ENCODE data around the gene SPINK2. TPM values are rescaled to one million over a fixed set of nuclear protein-coding genes. Genes with fewer than 3 reads are reported as not detected.

SPINK2 gene
- total RNA-seq, 1 donor from 2014 or later: not detected

- H3K9me3 ChIP-seq (ENCODE audit: insufficient read depth, low read depth, low read length): no peaks in the 10 kb centered on the region
- no peak overlapping the region for H3K27ac Mint-ChIP-seq (ENCODE audit: unreplicated experiment)
- H3K4me3 Mint-ChIP-seq (ENCODE audit: unreplicated experiment): no peak overlapping the region
- no peak overlapping the region for H3K4me2 ChIP-seq (ENCODE audit: low read length)
- no peaks in the 10 kb centered on the region for H3K36me3 Mint-ChIP-seq (ENCODE audit: low read depth, unreplicated experiment)
- no peak overlapping the region for H3K4me3 ChIP-seq (ENCODE audit: insufficient read depth, low read depth, low read length)
- H3K79me2 ChIP-seq (ENCODE audit: insufficient read depth, low read length): no peaks in the 10 kb centered on the region
- peaks cover 17% of the 10 kb centered on the region for H3K27me3 Mint-ChIP-seq (ENCODE audit: low read depth, unreplicated experiment)
- no peak overlapping the region for H3K9ac ChIP-seq (ENCODE audit: low read length)
- no peak overlapping the region for H2AFZ ChIP-seq (ENCODE audit: low read depth, low read length)
- no peaks in the 10 kb centered on the region for H3K36me3 ChIP-seq (ENCODE audit: insufficient read depth, low read length)
- H3K4me1 ChIP-seq (ENCODE audit: insufficient read depth, low read length): peaks cover 3% of the 10 kb centered on the region
- H3K4me1 Mint-ChIP-seq (ENCODE audit: low read depth, unreplicated experiment): peaks cover 8% of the 10 kb centered on the region
- no peak for DNase-seq (ENCODE audit: low read depth)
- no peaks in the 10 kb centered on the region for H4K20me1 ChIP-seq (ENCODE audit: insufficient read depth, low read length)
- no peaks in the 10 kb centered on the region for H3K27me3 ChIP-seq (ENCODE audit: insufficient read depth, low read length)
- no peak for FAIRE-seq
- H3K27ac ChIP-seq (ENCODE audit: low read depth, low read length): no peak overlapping the region
- H3K9me3 Mint-ChIP-seq (ENCODE audit: unreplicated experiment): no peaks in the 10 kb centered on the region
- TF ChIP-seq EZH2 (IDR thresholded peaks at IDR 0.05; ENCODE audit: insufficient read depth, low read length) (no peak), CTCF (IDR thresholded peaks at IDR 0.05; ENCODE audit: insufficient read depth, low read depth, low read length) (no peak)
Observed at GRCh38 chr4:56806666-56807065, 14.8 kb downstream of the SPINK2 start.

- no peak for TF ChIP-seq EZH2 (IDR thresholded peaks at IDR 0.05; ENCODE audit: insufficient read depth, low read length)
- Histone ChIP-seq H3K79me2 (ENCODE audit: insufficient read depth, low read length) (no peaks in the 10 kb centered on the region), H3K9me3 (ENCODE audit: insufficient read depth, low read depth, low read length) (no peaks in the 10 kb centered on the region), H3K27me3 (ENCODE audit: insufficient read depth, low read length) (no peaks in the 10 kb centered on the region), H2AFZ (ENCODE audit: low read depth, low read length) (no peak overlapping the region), H3K9ac (ENCODE audit: low read length) (no peak overlapping the region), H4K20me1 (ENCODE audit: insufficient read depth, low read length) (no peaks in the 10 kb centered on the region), H3K4me1 (ENCODE audit: insufficient read depth, low read length) (peaks cover 7% of the 10 kb centered on the region), H3K27ac (ENCODE audit: low read depth, low read length) (no peak overlapping the region), H3K36me3 (ENCODE audit: insufficient read depth, low read length) (no peaks in the 10 kb centered on the region), H3K4me3 (ENCODE audit: insufficient read depth, low read depth, low read length) (no peak overlapping the region), H3K4me2 (ENCODE audit: low read length) (peak overlapping the region; percentile 10)
- peak; percentile 87 for FAIRE-seq
- Mint-ChIP-seq H3K4me1 (ENCODE audit: low read depth, unreplicated experiment) (peaks cover 8% of the 10 kb centered on the region), H3K9me3 (ENCODE audit: unreplicated experiment) (no peaks in the 10 kb centered on the region), H3K36me3 (ENCODE audit: low read depth, unreplicated experiment) (no peaks in the 10 kb centered on the region), H3K27ac (ENCODE audit: unreplicated experiment) (no peak overlapping the region), H3K27me3 (ENCODE audit: low read depth, unreplicated experiment) (peaks cover 9% of the 10 kb centered on the region), H3K4me3 (ENCODE audit: unreplicated experiment) (no peak overlapping the region)
- peak; percentile 90 for DNase-seq (ENCODE audit: low read depth)
Observed at GRCh38 chr4:56804551-56804950, 16.9 kb downstream of the SPINK2 start.

- Histone ChIP-seq H3K79me2 (ENCODE audit: insufficient read depth, low read length) (no peaks in the 10 kb centered on the region), H3K4me2 (ENCODE audit: low read length) (no peak overlapping the region), H3K4me3 (ENCODE audit: insufficient read depth, low read depth, low read length) (no peak overlapping the region), H3K9ac (ENCODE audit: low read length) (no peak overlapping the region), H3K27me3 (ENCODE audit: insufficient read depth, low read length) (no peaks in the 10 kb centered on the region), H3K36me3 (ENCODE audit: insufficient read depth, low read length) (no peaks in the 10 kb centered on the region), H3K4me1 (ENCODE audit: insufficient read depth, low read length) (peaks cover 9% of the 10 kb centered on the region), H4K20me1 (ENCODE audit: insufficient read depth, low read length) (no peaks in the 10 kb centered on the region), H3K27ac (ENCODE audit: low read depth, low read length) (no peak overlapping the region), H2AFZ (ENCODE audit: low read depth, low read length) (no peak overlapping the region), H3K9me3 (ENCODE audit: insufficient read depth, low read depth, low read length) (no peaks in the 10 kb centered on the region)
- Mint-ChIP-seq H3K27ac (ENCODE audit: unreplicated experiment) (no peak overlapping the region), H3K9me3 (ENCODE audit: unreplicated experiment) (no peaks in the 10 kb centered on the region), H3K27me3 (ENCODE audit: low read depth, unreplicated experiment) (peaks cover 2% of the 10 kb centered on the region), H3K4me1 (ENCODE audit: low read depth, unreplicated experiment) (peaks cover 8% of the 10 kb centered on the region), H3K36me3 (ENCODE audit: low read depth, unreplicated experiment) (no peaks in the 10 kb centered on the region), H3K4me3 (ENCODE audit: unreplicated experiment) (no peak overlapping the region)
- DNase-seq (ENCODE audit: low read depth): peak; percentile 16
- no peak for FAIRE-seq
- TF ChIP-seq CTCF (IDR thresholded peaks at IDR 0.05; ENCODE audit: insufficient read depth, low read depth, low read length) (no peak), EZH2 (IDR thresholded peaks at IDR 0.05; ENCODE audit: insufficient read depth, low read length) (no peak)
Observed at GRCh38 chr4:56803471-56803870, 18.0 kb downstream of the SPINK2 start.
